ENCODE measurements around the gene PPP2R5C. TPM values are rescaled to one million over a fixed set of nuclear protein-coding genes. Genes with fewer than 3 reads are reported as not detected.

PPP2R5C gene
- total RNA-seq, 2 experiments from 2014 or later = 238 to 242 TPM

- no peak for TF ChIP-seq CTCF (IDR thresholded peaks at IDR 0.05)
- Mint-ChIP-seq H3K27me3 (no peaks in the 10 kb centered on the region), H3K36me3 (ENCODE audit: low read depth) (peaks cover 25% of the 10 kb centered on the region), H3K9me3 (no peaks in the 10 kb centered on the region), H3K4me3 (no peak overlapping the region), H3K27ac (peak overlapping the region; percentile 50), H3K4me1 (ENCODE audit: low read depth) (peaks cover 87% of the 10 kb centered on the region)
- intact Hi-C loops (cut with micrococcal nuclease) = no loop called here
- ATAC-seq = no peak
- no peak for DNase-seq
- CTCF ChIA-PET = interaction anchor here (1.1 to 6.1 kb wide), 4 partner anchors 10 to 83 kb away, joined by 3 to 31 read pairs (median 5); no protein-coding TSS in a partner anchor
- POLR2A ChIA-PET = interaction anchor here (0.6 to 1.7 kb wide), 5 partner anchors 9 to 1596 kb away, joined by 3 to 6 read pairs (median 3); no protein-coding TSS in a partner anchor
These were observed 92.0 kb downstream of the PPP2R5C start for GRCh38 chr14:101853455-101854018.

GRCh38 chr14:101854366-101854765 is 92.9 kb downstream of the PPP2R5C start:
- Mint-ChIP-seq H3K27me3 (no peaks in the 10 kb centered on the region), H3K4me1 (ENCODE audit: low read depth) (peaks cover 87% of the 10 kb centered on the region), H3K36me3 (ENCODE audit: low read depth) (peaks cover 32% of the 10 kb centered on the region), H3K27ac (peak overlapping the region; percentile 50), H3K4me3 (no peak overlapping the region), H3K9me3 (no peaks in the 10 kb centered on the region)
- TF ChIP-seq CTCF (IDR thresholded peaks at IDR 0.05) = no peak
- no peak for DNase-seq
- intact Hi-C loops (cut with micrococcal nuclease) = no loop called here
- CTCF ChIA-PET = interaction anchor here (1.1 to 6.1 kb wide), 5 partner anchors 9 to 83 kb away, joined by 3 to 31 read pairs (median 5); no protein-coding TSS in a partner anchor
- POLR2A ChIA-PET = interaction anchor here (0.7 to 1.7 kb wide), 6 partner anchors 10 to 1071 kb away, joined by 3 to 5 read pairs (median 3); no protein-coding TSS in a partner anchor
- ATAC-seq = peak; percentile 64

DNA sequence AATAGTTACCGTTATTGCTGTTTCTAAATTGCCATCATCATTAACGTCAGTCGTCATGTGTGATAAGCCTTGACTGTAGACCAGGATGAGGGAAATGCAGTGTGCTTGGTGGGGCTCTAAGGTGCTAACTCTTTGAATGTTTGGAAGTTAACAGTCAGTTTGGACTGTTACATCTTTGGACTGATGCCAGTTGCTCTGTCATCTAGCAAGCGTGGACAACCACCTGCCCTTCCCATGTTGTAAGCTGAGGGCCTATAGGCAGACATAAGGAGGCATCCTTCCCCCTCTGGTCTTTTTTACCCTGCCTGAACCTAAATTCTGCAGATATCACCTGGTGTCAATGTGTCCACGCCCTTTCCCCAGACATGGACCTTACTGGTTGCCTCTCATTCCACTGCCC is 94.4 kb downstream of the PPP2R5C start:
- Mint-ChIP-seq H3K4me1 (ENCODE audit: low read depth) (peaks cover 87% of the 10 kb centered on the region), H3K27ac (peak overlapping the region; percentile 49), H3K4me3 (no peak overlapping the region), H3K9me3 (no peaks in the 10 kb centered on the region), H3K27me3 (no peaks in the 10 kb centered on the region), H3K36me3 (ENCODE audit: low read depth) (peaks cover 43% of the 10 kb centered on the region)
- DNase-seq (no peak), ATAC-seq (no peak)
- ChIA-PET POLR2A (interaction anchor here (1.3 kb wide), 2 partner anchors 12 to 63 kb away, joined by 3 to 7 read pairs; no protein-coding TSS in a partner anchor), CTCF (interaction anchor here (0.7 to 1.2 kb wide), 4 partner anchors 11 to 151 kb away, joined by 3 to 4 read pairs (median 3); no protein-coding TSS in a partner anchor)
- intact Hi-C loops (cut with micrococcal nuclease) = no loop called here
- no peak for TF ChIP-seq CTCF (IDR thresholded peaks at IDR 0.05)

DNA sequence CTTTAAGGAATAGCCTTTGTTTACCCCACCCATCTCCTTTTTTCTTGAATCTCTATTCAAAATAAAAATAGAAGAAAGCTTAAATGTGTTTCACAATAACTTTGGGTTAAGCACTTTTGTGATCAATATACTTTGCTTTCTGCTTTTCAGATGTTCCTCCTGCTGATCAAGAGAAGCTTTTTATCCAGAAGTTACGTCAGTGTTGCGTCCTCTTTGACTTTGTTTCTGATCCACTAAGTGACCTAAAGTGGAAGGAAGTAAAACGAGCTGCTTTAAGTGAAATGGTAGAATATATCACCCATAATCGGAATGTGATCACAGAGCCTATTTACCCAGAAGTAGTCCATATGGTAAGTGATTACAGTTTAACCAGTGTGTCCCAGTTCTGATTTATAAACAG is 95.0 kb downstream of the PPP2R5C start:
- ChIA-PET POLR2A (interaction anchor here (1.3 kb wide), 1 partner anchor 11 kb away, joined by 7 read pairs; no protein-coding TSS in a partner anchor), CTCF (interaction anchor here (0.7 to 1.2 kb wide), 4 partner anchors 11 to 152 kb away, joined by 3 to 4 read pairs (median 3); no protein-coding TSS in a partner anchor)
- Mint-ChIP-seq H3K27ac (peak overlapping the region; percentile 63), H3K4me1 (ENCODE audit: low read depth) (peaks cover 84% of the 10 kb centered on the region), H3K27me3 (no peaks in the 10 kb centered on the region), H3K9me3 (no peaks in the 10 kb centered on the region), H3K36me3 (ENCODE audit: low read depth) (peaks cover 45% of the 10 kb centered on the region), H3K4me3 (no peak overlapping the region)
- no peak for TF ChIP-seq CTCF (IDR thresholded peaks at IDR 0.05)
- ATAC-seq (no peak), DNase-seq (no peak)
- intact Hi-C loops (cut with micrococcal nuclease) = no loop called here

GRCh38 chr14:101857226-101857625 is 95.7 kb downstream of the PPP2R5C start:
- H3K27ac Mint-ChIP-seq = peak overlapping the region; percentile 72
- peaks cover 48% of the 10 kb centered on the region for H3K36me3 Mint-ChIP-seq (ENCODE audit: low read depth)
- H3K27me3 Mint-ChIP-seq = no peaks in the 10 kb centered on the region
- POLR2A ChIA-PET = interaction anchor here (0.7 to 0.8 kb wide), 2 partner anchors 10 to 163 kb away, joined by 3 read pairs; no protein-coding TSS in a partner anchor
- CTCF ChIA-PET = interaction anchor here (1.2 kb wide), 1 partner anchor 152 kb away, joined by 3 read pairs; no protein-coding TSS in a partner anchor
- ATAC-seq = no peak
- no peak for DNase-seq
- intact Hi-C loops (cut with micrococcal nuclease) = no loop called here
- H3K9me3 Mint-ChIP-seq = no peaks in the 10 kb centered on the region
- no peak overlapping the region for H3K4me3 Mint-ChIP-seq
- TF ChIP-seq CTCF (IDR thresholded peaks at IDR 0.05) = no peak
- H3K4me1 Mint-ChIP-seq (ENCODE audit: low read depth) = peaks cover 83% of the 10 kb centered on the region
